NCI-H1105 (cell line): ENCODE results near the gene ARHGEF40.

Source experiments
- DNase-seq: peaks from one replicate; lab custom pipeline; 2025; lab: John Stamatoyannopoulos, UW

The ARHGEF40 gene

DNA sequence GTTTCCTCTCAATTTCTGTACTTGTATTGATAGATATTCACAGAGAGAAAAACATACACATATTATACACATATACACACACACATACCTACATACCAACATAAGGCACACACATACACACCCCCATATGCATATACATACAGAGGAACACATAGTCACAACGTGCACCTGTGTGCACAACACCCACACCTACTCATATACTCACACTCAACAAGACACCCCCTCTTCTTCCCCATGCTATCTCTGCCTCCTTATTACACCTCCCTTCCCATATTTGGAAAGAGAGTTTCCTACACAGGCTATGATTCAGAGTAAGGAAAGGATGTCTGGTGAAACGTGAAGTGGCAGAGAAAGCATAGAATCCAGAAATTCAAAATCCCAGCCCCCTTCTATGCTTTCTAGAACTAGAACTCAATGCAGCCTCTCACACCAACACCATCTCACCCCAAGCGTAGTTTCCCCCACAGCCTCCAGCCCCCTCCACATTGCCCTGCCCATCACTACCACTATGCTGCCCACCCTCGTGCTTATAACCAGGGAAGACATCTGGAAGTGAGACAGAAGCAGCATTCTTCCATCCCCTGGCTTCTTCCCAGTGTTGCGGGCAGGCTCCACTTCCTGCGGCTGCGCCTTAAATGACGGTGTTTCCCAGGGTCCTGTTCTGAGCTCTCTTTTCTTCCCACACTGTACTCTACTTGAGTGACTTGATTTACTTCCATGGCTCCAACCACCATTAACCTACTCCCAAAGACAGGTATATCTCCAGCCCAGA, 10.1 kb upstream of the ARHGEF40 start:
- DNase-seq: no peak

DNA sequence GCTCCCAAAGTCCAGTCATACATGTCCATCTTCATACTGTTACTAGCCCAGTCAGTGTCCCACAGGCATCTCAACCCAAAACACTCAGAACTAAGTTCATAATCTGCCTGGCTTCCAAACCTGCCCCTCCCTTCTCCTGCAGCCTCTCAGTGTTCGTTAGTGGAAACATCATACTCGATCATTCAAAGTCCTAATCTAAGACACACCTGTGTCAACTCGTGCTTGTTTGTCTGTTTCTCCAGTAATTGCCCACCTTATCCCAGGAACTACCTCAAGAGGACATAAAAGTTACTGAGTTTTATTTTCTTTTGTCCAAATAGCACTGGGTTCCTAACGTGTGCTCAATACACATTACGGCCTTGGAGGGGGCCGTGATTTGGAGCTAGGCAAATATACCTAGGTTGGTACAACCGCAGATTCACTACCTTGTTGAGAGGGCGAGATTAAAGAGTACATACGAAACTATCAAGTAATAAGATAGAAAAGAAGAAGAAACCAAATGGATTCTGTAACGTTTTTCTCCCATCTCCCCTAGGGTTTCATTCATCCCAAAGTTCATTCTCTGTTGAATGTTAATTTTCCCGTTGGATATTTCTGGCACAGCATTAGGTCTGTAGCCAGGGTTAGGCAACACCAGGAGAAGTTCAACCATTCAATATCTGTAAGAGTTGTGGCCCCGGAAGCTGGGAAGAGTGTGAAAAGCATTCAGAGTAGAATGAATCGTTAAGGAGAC, 9.3 kb upstream of the ARHGEF40 start:
- no peak for DNase-seq

DNA sequence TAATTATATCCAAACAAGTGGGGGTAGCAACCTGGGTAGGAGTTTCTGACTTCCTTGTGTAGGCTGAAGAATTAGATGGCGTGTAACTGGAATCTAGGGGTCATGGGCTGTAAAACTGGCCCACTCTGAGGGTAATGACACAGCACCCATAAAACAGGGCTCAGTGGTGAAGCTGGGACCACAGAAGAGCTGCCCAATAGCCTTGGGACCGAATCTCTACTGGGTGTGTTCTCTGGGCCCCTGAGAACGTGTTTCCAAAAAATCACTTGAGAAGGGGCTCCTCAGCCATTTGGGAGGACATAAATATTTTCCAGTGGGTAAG, 8.8 kb upstream of the ARHGEF40 start:
- DNase-seq: no peak

DNA sequence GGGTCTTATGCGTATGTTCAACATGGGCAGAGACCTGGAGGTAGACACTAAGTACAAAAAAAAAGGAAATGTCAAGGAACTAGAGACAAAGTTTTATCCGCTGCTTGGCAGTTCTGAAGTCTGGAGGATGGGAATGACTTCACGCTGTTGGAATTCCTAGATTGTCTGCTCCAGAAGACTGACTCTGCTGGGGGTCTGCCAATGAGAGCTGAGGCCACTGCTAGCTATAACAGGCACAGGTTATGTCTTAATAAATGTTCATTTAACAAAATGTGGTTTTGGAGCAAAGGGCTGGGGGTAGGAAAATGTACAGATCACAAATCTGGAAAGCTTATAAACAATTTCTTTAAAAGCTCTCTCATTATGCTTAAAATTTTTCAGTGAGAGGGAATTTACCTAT, 6.6 kb upstream of the ARHGEF40 start:
- no peak for DNase-seq

DNA sequence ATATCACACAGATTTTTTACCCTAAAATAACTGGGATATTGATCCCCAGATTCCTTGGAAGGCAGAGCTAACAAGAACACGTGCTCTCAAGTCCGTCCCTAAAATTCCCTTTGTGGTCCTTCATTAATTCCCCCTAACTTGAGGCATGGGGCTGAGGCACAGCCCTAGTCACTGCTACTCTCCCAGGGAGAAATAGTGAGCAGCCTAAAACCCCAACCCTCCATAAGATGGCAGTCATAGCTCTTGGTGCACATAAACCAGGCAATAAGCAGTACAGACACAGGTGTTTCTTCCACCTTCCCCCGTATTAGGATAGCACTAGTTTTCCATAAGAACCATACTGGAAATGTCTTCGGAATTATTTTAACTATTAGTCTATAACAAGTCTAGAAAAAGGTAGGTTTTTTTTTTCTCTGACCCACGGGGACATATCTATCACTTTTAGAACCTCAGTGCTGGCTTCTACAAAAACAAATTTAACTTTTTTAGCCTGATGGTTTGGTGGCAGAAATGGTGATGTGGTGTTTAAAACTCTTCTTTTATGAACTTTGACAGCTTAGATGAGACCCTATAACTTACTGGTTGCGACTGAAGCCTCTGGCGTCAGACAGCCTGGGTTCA, 3.1 kb upstream of the ARHGEF40 start:
- peak; percentile 8 for DNase-seq

DNA sequence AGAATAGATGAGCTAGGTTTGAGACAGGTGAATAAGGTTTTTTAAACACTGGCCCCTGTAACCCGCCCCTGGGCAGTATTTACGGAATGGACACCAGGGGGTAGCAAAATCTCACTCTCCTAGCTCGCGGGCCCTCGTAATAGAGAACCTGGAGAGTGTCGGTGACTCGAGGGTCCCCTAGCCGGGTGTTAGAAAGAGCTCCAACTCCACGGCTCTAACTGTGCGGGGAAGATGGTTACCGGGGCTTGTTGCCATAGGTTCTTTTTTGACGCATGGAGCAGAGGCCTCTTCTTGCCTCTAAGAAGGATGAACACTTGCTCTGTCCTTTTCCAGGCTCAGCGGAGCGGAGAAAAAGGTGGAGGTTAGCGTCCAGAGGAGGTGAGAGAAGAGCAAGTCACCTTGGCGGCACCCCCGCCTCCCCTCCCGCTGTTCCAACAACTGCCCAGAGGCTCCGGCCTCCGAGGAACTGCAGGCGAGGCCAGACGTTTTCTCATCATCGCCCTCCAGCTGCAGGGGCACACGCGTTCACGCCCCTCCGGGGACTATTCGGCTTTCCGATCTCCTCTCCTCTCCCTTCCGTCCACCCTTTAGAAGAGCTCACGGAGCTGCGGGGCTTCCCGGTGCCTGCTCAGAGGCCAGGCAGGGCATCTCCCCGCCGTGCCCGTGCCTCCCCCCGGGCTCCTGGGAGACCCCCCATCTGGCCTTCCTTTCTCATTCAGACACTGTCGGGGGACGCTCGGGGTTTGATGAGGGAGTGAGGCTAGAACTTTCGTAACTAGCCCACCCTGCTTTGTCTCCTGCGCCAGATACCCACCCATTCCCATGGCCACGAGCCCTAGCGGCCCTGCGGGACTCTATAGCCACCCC, 1.4 kb upstream of the ARHGEF40 start:
- DNase-seq: peak; percentile 78

DNA sequence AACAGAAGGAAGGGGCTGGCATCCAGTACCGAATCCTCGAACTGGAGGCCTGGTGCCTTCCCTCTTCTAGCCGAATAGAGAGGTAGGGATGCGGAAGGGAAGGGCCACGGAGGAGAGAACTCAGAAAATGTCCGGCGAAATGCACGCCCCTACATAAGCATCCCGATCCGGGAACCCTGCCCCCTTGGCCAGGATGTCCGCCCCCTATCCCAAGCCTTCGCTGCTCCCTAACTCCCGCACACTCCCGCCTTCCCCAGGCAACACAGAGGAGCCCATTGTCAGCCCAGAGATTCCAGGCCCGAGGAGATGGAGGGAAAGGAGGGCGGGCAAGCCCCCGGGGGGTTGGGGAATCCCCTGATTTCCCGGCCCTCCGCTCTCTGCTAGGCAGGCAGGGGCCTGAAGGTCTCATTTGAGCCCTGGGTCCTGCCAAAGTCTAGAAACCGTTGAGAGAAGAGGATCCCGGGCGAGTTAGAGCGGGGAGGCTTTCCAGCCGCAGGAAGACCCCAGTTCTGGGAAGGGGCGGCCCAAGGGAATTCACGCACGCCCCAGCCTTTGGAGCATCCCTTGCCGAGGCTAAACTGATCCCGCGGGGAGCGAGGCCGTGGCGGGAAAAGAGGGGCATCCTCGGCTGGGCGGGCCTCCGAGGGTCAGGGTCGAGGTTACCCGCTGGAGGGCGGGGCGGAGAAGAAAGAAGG, 569 bp upstream of the ARHGEF40 start:
- peak; percentile 45 for DNase-seq

DNA sequence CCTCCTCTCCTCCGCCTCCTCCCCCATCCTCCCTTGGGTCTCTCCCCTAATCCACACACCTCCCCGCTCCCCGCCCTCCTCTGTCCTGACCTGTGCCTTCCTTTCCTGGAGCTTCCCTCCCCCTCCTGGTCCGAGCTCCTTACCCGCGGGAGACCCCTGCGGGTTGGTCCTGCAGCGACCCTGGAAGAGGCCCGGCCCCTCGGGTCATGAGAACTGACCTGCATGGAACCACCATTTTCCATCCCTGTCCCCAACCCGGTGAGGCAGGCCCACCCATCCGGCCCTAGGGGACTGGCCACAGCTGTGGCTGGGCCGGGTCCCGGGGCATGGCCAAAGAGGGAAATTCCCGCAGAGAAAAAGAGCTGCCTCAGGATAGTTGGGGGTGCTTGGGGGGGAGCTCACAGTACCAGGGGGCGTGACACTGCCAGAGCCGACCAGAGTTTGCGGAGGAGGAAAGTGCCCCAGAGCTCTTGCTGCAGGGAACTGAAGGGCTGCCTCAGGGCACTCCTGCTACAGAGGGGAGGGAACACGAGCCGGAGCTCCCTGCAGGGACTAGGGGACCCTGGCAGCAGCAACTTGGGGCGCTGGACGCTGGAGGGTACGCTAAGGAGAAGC, 613 bp downstream of the ARHGEF40 start:
- DNase-seq: peak; percentile 40

DNA sequence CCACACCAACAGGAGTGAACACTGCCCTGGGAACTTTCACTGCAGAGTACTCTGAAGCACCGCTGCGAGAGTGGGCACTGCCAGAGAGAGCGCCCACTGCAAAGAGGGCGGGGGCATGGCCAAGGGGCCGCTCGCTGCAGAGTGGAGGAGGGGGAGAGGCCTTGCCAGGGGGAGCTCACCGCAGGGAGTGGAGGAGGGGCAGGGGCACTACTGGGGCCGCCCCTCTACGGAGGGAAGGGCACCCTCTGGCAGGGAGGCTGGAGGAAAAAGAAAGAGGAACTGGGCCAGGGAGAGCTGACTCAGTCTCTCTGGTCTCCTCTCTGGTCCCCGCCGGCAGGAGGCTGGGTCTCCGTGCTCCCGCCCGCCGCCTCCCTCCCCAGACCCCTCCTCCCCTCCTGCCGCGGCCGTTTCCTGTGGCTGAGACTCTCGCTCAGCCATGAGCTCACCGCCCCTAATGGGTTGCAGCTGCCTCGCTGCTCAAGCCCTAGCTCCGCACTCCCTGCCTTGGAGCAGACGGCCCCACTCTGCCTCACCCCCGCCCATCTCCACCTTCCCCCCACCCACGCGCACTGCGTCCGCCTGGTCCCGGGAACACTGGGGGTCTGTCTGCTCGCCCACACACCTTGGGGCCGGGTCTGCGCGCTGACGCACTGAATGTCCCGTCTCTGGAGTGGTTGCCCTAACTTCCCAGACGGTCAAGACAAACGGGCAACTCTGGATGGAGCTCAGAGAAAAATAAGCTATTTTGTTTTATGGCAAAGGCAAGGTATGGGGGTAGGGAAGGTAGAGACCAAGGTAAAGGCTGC, 1.3 kb downstream of the ARHGEF40 start:
- DNase-seq: peak; percentile 76

DNA sequence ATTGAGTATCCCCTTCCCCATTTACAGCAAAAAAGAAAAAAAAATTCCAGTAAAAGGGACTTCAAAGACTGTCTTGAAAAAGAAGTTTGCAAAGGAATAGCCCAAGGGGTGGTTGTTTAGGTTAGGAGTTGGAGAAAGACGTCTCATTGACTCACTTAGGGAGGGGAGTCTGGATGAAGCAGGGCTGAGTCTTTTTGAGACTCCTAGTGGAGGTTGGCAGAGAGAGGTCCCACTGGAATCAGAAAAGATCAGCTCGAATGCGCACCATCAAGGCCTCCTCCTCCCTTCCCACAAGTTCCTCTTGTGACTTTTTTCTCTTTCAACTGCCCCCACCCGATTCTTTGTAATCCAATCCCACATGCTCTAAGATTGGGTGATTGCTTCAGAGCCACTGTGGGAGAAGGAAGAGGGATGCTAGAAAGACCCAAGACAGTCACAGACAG, 1.9 kb downstream of the ARHGEF40 start:
- DNase-seq: no peak

DNA sequence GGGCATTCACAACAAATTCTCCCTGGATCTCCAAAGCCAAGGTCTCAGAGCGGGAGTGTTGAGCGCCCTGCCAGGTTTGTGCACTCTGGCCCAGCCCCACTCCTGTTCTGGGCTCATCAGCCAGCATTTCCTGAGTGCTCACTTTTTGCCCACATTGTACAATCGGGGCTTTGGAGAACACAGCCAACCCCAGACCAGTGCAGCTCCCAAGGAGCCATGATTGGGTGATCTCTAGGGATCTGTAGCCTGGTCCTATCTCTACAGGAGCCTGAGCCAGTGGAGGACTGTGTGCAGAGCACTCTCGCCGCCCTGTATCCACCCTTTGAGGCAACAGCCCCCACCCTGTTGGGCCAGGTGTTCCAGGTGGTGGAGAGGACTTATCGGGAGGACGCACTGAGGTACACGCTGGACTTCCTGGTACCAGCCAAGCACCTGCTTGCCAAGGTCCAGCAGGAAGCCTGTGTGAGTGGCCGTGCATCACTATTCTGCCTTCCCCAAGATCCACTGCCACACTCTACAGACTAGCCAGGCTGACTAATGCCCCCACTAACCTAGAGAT, 2.8 kb downstream of the ARHGEF40 start:
- DNase-seq: no peak

DNA sequence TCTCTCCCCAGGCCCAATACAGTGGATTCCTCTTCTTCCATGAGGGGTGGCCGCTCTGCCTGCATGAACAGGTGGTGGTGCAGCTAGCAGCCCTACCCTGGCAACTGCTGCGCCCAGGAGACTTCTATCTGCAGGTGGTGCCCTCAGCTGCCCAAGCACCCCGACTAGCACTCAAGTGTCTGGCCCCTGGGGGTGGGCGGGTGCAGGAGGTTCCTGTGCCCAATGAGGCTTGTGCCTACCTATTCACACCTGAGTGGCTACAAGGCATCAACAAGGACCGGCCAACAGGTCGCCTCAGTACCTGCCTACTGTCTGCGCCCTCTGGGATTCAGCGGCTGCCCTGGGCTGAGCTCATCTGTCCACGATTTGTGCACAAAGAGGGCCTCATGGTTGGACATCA, 3.8 kb downstream of the ARHGEF40 start:
- no peak for DNase-seq

DNA sequence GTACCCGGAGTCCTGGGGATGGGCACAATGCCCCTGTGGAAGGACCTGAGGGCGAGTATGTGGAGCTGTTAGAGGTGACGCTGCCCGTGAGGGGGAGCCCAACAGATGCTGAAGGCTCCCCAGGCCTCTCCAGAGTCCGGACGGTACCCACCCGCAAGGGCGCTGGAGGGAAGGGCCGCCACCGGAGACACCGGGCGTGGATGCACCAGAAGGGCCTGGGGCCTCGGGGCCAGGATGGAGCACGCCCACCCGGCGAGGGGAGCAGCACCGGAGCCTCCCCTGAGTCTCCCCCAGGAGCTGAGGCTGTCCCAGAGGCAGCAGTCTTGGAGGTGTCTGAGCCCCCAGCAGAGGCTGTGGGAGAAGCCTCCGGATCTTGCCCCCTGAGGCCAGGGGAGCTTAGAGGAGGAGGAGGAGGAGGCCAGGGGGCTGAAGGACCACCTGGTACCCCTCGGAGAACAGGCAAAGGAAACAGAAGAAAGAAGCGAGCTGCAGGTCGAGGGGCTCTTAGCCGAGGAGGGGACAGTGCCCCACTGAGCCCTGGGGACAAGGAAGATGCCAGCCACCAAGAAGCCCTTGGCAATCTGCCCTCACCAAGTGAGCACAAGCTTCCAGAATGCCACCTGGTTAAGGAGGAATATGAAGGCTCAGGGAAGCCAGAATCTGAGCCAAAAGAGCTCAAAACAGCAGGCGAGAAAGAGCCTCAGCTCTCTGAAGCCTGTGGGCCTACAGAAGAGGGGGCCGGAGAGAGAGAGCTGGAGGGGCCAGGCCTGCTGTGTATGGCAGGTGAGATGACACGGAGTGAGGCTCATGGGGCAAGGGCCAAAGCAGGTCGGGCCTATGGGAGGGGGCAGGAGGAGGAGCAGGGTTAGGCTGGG, 4.5 kb downstream of the ARHGEF40 start:
- no peak for DNase-seq

DNA sequence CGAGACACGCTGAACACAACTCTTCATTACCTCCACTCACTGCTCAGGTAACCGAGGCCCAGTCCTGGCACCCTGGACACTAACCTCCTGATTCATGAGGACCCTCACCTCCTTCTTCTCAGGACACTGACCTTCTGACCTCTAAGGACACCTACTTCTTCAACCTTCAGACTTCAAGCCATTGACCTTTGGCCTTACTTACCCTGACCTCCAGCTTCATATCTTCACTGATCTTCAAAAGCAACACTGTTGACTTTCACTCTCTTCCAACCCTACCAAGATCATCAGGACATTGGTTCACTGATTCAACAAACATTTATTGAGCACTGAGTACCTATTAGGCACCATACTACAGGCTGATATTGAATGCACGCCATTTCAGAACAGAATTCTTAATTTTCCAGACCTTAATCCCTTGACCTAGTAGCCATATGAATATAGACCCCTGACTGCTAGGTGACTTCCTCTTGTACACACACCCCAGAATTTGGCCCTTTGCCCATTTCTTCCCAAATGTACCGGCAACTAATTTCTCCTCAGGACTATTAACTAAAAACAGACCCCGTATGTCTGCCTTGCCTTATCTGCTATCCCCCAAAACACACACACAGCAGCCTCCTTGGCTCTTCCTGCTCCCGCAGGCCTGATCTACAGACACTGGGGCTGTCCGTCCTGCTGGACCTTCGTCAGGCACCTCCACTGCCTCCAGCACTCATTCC, 5.8 kb downstream of the ARHGEF40 start:
- no peak for DNase-seq

DNA sequence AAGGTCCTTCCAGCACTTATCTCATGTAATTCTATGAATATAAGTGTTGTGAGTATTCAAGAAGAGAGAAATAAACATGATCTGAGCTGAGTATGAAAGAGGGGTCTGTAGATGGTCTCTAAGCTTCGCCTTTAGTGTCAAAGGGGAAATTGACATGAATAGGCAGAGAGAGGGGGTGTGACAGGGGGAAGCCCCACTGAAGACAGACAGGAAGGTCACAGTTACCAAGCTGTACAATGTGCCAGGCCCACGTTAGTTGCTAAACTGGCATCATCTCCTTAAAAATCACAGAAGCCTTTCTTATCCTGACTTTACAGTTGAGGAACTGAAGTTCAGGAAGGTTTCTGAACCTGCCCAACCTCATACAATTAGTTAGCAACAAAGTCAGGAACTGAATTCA, 7.6 kb downstream of the ARHGEF40 start:
- no peak for DNase-seq

DNA sequence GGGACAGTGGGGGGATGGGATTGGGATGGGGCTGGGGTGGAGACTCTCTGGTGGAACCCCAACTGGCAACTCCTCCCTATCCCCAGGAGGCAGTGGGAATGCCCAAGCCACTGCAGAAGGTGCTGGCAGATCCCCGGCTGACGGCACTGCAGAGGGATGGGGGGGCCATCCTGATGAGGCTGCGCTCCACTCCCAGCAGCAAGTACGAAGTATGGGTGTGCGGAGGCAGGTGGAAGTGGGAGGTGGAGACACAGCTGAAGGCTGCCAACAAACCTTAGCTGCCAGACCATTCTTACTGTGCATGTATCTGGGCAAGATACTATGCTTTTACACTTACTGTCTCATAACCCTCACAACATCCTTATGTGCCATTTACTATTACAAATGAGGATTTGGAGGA, 8.2 kb downstream of the ARHGEF40 start:
- DNase-seq: no peak

DNA sequence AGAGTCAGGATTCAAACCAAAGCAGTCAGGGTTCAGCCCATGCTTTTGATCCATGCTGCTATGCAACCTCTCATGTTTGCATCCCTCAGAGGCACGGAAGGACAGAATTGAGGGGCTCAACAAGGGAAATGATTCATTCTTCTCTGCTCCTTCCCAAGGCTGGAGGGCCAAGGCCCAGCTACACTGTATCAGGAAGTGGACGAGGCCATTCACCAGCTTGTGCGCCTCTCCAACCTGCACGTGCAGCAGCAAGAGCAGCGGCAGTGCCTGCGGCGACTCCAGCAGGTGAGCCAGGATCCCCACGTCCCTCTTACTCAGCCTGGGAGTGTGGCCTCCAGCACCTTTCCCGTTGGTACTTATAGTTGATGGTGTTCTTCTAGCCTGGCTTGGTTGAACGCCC, 8.6 kb downstream of the ARHGEF40 start:
- DNase-seq: no peak

DNA sequence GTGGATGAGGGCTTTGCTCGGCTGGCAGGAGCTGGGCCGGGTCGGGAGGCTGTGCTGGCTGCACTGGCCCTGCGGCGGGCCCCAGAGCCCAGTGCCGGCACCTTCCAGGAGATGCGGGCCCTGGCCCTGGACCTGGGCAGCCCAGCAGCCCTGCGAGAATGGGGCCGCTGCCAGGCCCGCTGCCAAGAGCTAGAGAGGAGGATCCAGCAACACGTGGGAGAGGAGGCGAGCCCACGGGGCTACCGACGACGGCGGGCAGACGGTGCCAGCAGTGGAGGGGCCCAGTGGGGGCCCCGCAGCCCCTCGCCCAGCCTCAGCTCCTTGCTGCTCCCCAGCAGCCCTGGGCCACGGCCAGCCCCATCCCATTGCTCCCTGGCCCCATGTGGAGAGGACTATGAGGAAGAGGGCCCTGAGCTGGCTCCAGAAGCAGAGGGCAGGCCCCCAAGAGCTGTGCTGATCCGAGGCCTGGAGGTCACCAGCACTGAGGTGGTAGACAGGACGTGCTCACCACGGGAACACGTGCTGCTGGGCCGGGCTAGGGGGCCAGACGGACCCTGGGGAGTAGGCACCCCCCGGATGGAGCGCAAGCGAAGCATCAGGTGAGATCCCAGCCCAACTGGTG, 11.5 kb downstream of the ARHGEF40 start:
- no peak for DNase-seq
